Measurements from ENCODE around the gene GNB1.
"Not testable (repeated sequence)": the region's sequence is repeated elsewhere in the genome, so short reads cannot be mapped to it uniquely, and the experiment has no call there.

The GNB1 gene

DNA sequence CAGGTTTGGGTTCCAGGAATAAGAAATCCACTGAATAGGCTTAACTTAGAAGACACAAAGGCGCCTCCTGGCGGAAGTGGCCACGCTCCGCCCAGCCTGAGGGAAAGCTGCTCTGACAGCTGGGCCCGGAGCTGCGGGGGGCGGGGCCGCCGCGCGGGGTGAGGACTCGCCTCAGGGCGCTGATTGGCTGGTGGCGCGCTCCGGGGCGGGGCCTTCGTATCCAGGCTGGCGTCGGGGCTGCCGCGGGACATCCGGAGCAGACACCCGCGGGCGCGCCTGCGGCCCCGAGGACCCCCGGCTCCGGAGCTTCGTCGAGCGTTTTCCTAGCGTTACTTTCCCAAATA lies 144.3 kb downstream of the GNB1 start:
- DNase-seq (ENCODE audit: low read depth in 2 of 2) = not testable (repeated sequence)

DNA sequence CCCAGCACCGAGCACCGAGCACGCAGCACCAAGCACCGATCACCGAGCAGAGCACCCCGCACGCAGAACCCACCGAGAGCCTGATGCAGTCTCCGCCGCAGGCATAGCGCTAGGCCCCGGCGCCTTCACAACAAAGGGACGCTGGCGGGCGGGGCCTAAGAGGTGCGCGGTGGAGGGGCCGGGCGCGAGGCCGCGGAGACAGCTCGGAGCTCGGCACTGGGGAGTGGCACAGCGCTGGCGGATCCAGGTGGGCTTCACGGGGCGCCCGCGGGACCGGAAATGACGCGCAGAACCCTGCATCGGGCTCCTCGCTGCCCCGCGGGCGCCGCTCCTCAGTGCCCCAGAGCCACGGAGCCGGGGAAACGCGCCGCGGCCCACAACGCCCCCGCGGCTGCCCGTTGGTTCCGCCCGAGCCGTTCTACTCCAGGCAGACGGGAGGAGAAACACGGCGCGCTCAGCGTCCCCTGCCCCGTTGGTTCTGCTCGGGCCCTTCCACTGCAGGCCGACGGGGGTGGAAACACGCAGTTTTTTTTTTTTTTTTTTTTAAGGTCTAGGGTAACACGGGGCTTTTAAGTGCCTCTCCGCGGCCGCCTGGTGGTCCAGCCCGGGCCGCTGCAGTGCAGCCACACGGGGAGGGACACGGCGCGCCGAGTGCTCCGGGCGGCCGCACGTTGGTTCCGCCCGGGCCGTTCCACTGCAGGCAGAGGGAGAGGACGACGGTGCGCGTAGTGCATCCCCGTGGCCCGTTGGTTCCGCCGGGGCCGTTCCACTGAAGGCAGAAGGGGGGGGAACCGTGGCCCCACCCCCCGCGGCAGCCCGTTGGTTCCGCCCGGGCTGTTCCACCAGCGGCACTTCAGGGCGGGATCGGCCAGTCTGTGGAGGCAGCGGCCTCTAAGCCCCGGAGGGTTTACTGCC lies 145.0 kb downstream of the GNB1 start:
- peak; percentile 89 to 91 for DNase-seq (ENCODE audit: low read depth in 2 of 2)

DNA sequence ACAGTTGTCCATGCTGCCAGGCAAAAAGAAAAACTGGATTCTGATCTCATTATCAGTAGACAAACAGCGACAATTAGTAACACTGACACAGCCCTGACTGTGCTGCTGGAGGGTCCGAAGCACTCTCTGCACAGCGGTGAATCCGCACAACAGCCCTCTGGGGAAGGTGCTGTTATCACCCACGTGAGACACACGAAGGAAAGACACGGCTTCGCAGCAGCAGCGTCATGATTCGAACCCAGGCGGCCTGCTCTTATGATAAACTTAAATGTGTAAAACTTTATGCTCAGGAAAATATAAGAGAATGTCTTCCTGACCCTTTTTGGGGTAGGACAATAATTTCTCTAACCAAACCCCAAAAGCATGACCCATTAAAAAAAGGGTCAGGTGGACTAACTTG lies 148.4 kb downstream of the GNB1 start:
- not testable (repeated sequence) for DNase-seq (ENCODE audit: low read depth in 2 of 2)

DNA sequence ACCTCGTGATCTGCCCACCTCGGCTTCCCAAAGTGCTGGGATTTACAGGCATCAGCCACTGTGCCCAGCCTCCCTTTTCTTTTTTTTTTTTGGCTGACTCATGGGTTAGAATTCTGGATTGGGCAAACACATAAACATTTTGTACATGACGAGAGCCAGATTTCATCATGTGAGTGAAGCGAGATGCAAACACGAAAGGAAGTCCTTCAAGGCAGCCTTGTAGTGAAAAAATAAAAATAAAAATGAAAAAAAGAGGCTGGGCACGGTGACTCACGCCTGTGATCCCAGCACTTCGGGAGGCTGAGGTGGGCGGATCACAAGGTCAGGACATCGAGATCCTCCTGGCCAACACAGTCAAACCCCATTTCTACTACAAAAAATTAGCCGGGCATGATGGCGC lies 149.9 kb downstream of the GNB1 start:
- not testable (repeated sequence) for DNase-seq (ENCODE audit: low read depth in 2 of 2)

DNA sequence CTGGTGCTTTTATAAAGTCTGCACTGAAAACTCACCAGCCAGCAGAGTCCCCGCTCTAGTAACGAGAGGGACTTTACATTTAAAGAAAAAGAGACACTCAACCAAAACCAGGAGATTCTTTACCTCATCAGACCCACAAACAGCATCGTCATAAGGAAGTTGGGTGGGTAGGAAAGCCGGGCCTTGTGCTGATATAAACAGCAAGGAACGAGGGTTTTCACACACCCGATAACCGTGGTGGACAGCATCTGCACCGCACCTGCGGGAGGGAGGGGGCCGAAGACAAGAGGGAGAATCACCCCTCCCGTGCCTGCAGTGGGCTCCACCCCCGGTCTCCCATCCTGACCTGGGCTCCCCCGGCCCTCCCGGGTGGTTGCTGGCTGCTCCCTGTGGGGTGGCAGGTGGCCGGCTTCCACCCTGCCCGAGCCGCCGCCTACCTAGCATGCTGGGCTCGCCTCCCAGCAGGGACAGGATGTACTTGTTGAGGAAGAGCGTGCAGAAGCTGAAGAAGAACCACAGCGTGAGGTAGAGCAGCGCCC lies 152.0 kb downstream of the GNB1 start:
- not testable (repeated sequence) for DNase-seq (ENCODE audit: low read depth in 2 of 2)

DNA sequence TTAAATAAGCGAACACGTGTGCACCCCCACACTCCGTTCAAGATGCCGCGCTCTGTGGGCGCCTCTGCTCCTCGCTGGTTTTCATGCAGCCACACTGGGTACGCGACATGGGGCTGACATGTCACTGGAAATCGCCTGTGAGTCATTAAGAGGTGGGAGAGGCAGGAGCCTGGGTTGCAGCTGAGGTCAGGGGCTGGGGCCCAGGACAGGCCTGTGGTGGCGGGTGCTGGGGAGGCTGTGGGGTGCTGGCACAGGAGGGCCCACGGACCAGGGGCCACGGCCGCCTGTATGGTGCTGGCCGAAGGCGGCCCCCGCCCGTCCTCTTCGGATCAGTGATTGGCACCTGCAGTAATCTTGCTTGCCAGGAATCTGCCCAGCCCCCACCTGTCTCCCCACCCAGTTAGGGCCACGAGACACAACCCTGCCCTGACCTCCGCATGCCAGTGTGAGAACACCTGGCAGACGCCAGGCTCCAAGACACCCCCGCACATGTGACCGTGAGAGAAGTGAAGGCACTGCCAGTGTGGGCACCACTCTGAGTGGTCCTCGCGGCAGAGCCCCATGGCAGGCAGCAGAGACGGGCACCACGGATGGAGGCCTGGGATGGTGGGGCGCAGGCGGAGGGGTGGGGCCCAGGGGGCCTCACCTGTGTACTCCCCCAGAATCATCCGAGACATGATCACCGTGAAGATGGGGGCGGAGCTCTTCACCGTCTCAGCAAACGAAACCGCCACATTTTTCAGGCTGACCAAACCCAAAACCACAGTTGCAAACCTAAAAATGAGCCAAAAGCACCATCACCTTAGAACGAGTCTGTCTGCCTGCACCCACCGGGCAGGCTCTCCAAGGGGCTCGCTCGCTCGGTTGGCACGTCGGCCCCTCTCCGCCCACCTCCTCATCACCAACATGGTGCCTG lies 153.0 kb downstream of the GNB1 start:
- not testable (repeated sequence) for DNase-seq (ENCODE audit: low read depth in 2 of 2)
